ENCODE results near the gene AR. TPM values are rescaled to one million over a fixed set of nuclear protein-coding genes. Genes with fewer than 3 reads are reported as not detected.

The AR gene
- total and polyA plus RNA-seq, 2 of the 13 experiments (the other 11 are each of a cell fraction or from before 2014, with no cell fraction given) = not detected

- ChIA-PET POLR2A (no interaction called here), CTCF (ENCODE audit: low intra/inter-chr PET ratio, low total read pairs) (no interaction called here)
- BruUV-seq (replicated peaks) = no TSS peak
- TF ChIP-seq JUNB (CRISPR knock-in tag; IDR thresholded peaks at IDR 0.05; ENCODE audit: borderline replicate concordance) = no peak
- TF ChIP-seq, protein P1, sequence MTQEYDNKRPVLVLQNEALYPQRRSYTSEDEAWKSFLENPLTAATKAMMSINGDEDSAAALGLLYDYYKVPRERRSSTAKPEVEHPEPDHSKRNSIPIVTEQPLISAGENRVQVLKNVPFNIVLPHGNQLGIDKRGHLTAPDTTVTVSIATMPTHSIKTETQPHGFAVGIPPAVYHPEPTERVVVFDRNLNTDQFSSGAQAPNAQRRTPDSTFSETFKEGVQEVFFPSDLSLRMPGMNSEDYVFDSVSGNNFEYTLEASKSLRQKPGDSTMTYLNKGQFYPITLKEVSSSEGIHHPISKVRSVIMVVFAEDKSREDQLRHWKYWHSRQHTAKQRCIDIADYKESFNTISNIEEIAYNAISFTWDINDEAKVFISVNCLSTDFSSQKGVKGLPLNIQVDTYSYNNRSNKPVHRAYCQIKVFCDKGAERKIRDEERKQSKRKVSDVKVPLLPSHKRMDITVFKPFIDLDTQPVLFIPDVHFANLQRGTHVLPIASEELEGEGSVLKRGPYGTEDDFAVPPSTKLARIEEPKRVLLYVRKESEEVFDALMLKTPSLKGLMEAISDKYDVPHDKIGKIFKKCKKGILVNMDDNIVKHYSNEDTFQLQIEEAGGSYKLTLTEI (CRISPR knock-in tag; conservative IDR thresholded peaks at IDR 0.05) = no peak
- no peak for TF ChIP-seq ZNF773 (CRISPR knock-in tag; IDR thresholded peaks at IDR 0.05; ENCODE audit: borderline replicate concordance)
- no peak for TF ChIP-seq ZSCAN31 (CRISPR knock-in tag; IDR thresholded peaks at IDR 0.05; ENCODE audit: low read depth)
- TF ChIP-seq, protein P2, sequence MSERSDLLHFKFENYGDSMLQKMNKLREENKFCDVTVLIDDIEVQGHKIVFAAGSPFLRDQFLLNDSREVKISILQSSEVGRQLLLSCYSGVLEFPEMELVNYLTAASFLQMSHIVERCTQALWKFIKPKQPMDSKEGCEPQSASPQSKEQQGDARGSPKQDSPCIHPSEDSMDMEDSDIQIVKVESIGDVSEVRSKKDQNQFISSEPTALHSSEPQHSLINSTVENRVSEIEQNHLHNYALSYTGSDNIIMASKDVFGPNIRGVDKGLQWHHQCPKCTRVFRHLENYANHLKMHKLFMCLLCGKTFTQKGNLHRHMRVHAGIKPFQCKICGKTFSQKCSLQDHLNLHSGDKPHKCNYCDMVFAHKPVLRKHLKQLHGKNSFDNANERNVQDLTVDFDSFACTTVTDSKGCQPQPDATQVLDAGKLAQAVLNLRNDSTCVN (CRISPR knock-in tag; IDR thresholded peaks at IDR 0.05; ENCODE audit: borderline replicate concordance) = no peak
- TF ChIP-seq ZFP36L1 (CRISPR knock-in tag; IDR thresholded peaks at IDR 0.05) = no peak
- TF ChIP-seq TOE1 (CRISPR knock-in tag; IDR thresholded peaks at IDR 0.05) = no peak
- no peak for TF ChIP-seq NFE2 (CRISPR knock-in tag; IDR thresholded peaks at IDR 0.05)
- TF ChIP-seq SMARCE1 (IDR thresholded peaks at IDR 0.05; ENCODE audit: borderline replicate concordance) = no peak
- DNase-seq (ENCODE audit: low spot score) (no peak), ATAC-seq (no peak), FAIRE-seq (no peak)
- Histone ChIP-seq H3K36me3 (replicated peaks in 1 of 2; ENCODE audit: control insufficient read depth in 1 of 2, insufficient read depth in 2 of 2, low read length in 2 of 2) (no peaks in the 10 kb centered on the region), H3K4me2 (ENCODE audit: low read depth, low read length) (no peak overlapping the region), H3K9ac (ENCODE audit: insufficient read depth, low read depth, low read length) (no peak overlapping the region), H3K27ac (ENCODE audit: extremely low read length, insufficient read depth, low read length) (no peak overlapping the region), H2AFZ (ENCODE audit: low read length) (no peak overlapping the region), H3K4me1 (ENCODE audit: insufficient read depth, low read length) (no peaks in the 10 kb centered on the region), H3K27me3 (ENCODE audit: control insufficient read depth in 1 of 2, insufficient read depth in 2 of 2, low read length in 2 of 2) (no peaks in the 10 kb centered on the region), H3K4me3 (replicated peaks in 1 of 3; ENCODE audit: insufficient read depth in 1 of 3, low read depth in 2 of 3, low read length in 3 of 3) (no peak overlapping the region), H3K79me2 (ENCODE audit: insufficient read depth, low read length) (no peaks in the 10 kb centered on the region), H3K9me3 (ENCODE audit: low read length) (peaks cover 17% of the 10 kb centered on the region), H4K20me1 (ENCODE audit: insufficient read depth, low read length) (no peaks in the 10 kb centered on the region)
- intact Hi-C loops (cut with micrococcal nuclease; ENCODE audit: unreplicated experiment) (no loop called here), in situ Hi-C loops (cut with HindIII; ENCODE audit: extremely low pct_ligation_motif_present, low pct_unique_long_range_greater_than_20kb) (no loop called here)
- WGBS (ENCODE audit: low lambda C conversion rate) = 61% methylated on average over 3 of the region's 3 CpGs
Measured at GRCh38 chrX:67604979-67605703, 61.3 kb downstream of the AR start.
